ENCODE data around the gene TCERG1L. TPM values are rescaled to one million over a fixed set of nuclear protein-coding genes. Genes with fewer than 3 reads are reported as not detected.

TCERG1L gene
- total RNA-seq, 1 donor from 2014 or later, result 3.5 TPM

GRCh38 chr10:131211965-131212619 lies 99.4 kb downstream of the TCERG1L start:
- H3K4me3 ChIP-seq (ENCODE audit: insufficient read depth, low read depth, low read length), result no peak overlapping the region
- no peak for DNase-seq (ENCODE audit: low read depth)
- peaks cover 2% of the 10 kb centered on the region for H3K9me3 Mint-ChIP-seq (ENCODE audit: unreplicated experiment)
- no peak overlapping the region for H3K27ac ChIP-seq (ENCODE audit: low read depth, low read length)
- no peaks in the 10 kb centered on the region for H3K27me3 ChIP-seq (ENCODE audit: insufficient read depth, low read length)
- no peaks in the 10 kb centered on the region for H3K36me3 ChIP-seq (ENCODE audit: insufficient read depth, low read length)
- TF ChIP-seq CTCF (IDR thresholded peaks at IDR 0.05; ENCODE audit: insufficient read depth, low read depth, low read length) (no peak), EZH2 (IDR thresholded peaks at IDR 0.05; ENCODE audit: insufficient read depth, low read length) (no peak)
- H3K4me2 ChIP-seq (ENCODE audit: low read length), result no peak overlapping the region
- H3K27me3 Mint-ChIP-seq (ENCODE audit: low read depth, unreplicated experiment), result no peaks in the 10 kb centered on the region
- no peaks in the 10 kb centered on the region for H3K4me1 Mint-ChIP-seq (ENCODE audit: low read depth, unreplicated experiment)
- H3K4me1 ChIP-seq (ENCODE audit: insufficient read depth, low read length), result no peaks in the 10 kb centered on the region
- H3K36me3 Mint-ChIP-seq (ENCODE audit: low read depth, unreplicated experiment), result peaks cover 1% of the 10 kb centered on the region
- H3K9me3 ChIP-seq (ENCODE audit: insufficient read depth, low read depth, low read length), result peaks cover 4% of the 10 kb centered on the region
- H4K20me1 ChIP-seq (ENCODE audit: insufficient read depth, low read length), result no peaks in the 10 kb centered on the region
- no peak overlapping the region for H3K27ac Mint-ChIP-seq (ENCODE audit: unreplicated experiment)
- H3K79me2 ChIP-seq (ENCODE audit: insufficient read depth, low read length), result no peaks in the 10 kb centered on the region
- H3K9ac ChIP-seq (ENCODE audit: low read length), result no peak overlapping the region
- no peak overlapping the region for H3K4me3 Mint-ChIP-seq (ENCODE audit: unreplicated experiment)
- H2AFZ ChIP-seq (ENCODE audit: low read depth, low read length), result no peak overlapping the region
- no peak for FAIRE-seq

GRCh38 chr10:131211559-131211958 lies 100.0 kb downstream of the TCERG1L start:
- Histone ChIP-seq H2AFZ (ENCODE audit: low read depth, low read length) (no peak overlapping the region), H3K27me3 (ENCODE audit: insufficient read depth, low read length) (no peaks in the 10 kb centered on the region), H3K4me2 (ENCODE audit: low read length) (no peak overlapping the region), H4K20me1 (ENCODE audit: insufficient read depth, low read length) (no peaks in the 10 kb centered on the region), H3K9me3 (ENCODE audit: insufficient read depth, low read depth, low read length) (no peaks in the 10 kb centered on the region), H3K4me1 (ENCODE audit: insufficient read depth, low read length) (no peaks in the 10 kb centered on the region), H3K36me3 (ENCODE audit: insufficient read depth, low read length) (no peaks in the 10 kb centered on the region), H3K9ac (ENCODE audit: low read length) (no peak overlapping the region), H3K27ac (ENCODE audit: low read depth, low read length) (no peak overlapping the region), H3K79me2 (ENCODE audit: insufficient read depth, low read length) (no peaks in the 10 kb centered on the region), H3K4me3 (ENCODE audit: insufficient read depth, low read depth, low read length) (no peak overlapping the region)
- DNase-seq (ENCODE audit: low read depth) (no peak), FAIRE-seq (no peak)
- peaks cover 2% of the 10 kb centered on the region for H3K9me3 Mint-ChIP-seq (ENCODE audit: unreplicated experiment)
- H3K27me3 Mint-ChIP-seq (ENCODE audit: low read depth, unreplicated experiment), result no peaks in the 10 kb centered on the region
- no peaks in the 10 kb centered on the region for H3K4me1 Mint-ChIP-seq (ENCODE audit: low read depth, unreplicated experiment)
- H3K4me3 Mint-ChIP-seq (ENCODE audit: unreplicated experiment), result no peak overlapping the region
- H3K27ac Mint-ChIP-seq (ENCODE audit: unreplicated experiment), result no peak overlapping the region
- TF ChIP-seq EZH2 (IDR thresholded peaks at IDR 0.05; ENCODE audit: insufficient read depth, low read length), result no peak
- TF ChIP-seq CTCF (IDR thresholded peaks at IDR 0.05; ENCODE audit: insufficient read depth, low read depth, low read length), result no peak
- H3K36me3 Mint-ChIP-seq (ENCODE audit: low read depth, unreplicated experiment), result peaks cover 1% of the 10 kb centered on the region

GRCh38 chr10:131211146-131211545 lies 100.4 kb downstream of the TCERG1L start:
- H3K9me3 ChIP-seq (ENCODE audit: insufficient read depth, low read depth, low read length), result no peaks in the 10 kb centered on the region
- H3K4me1 Mint-ChIP-seq (ENCODE audit: low read depth, unreplicated experiment), result no peaks in the 10 kb centered on the region

More at GRCh38 chr10:131211146-131211545, 100.4 kb downstream of the TCERG1L start:
- TF ChIP-seq EZH2 (IDR thresholded peaks at IDR 0.05; ENCODE audit: insufficient read depth, low read length), result no peak
- no peak for TF ChIP-seq CTCF (IDR thresholded peaks at IDR 0.05; ENCODE audit: insufficient read depth, low read depth, low read length)
- FAIRE-seq (no peak), DNase-seq (ENCODE audit: low read depth) (no peak)
- Histone ChIP-seq H4K20me1 (ENCODE audit: insufficient read depth, low read length) (no peaks in the 10 kb centered on the region), H3K27me3 (ENCODE audit: insufficient read depth, low read length) (no peaks in the 10 kb centered on the region), H3K4me2 (ENCODE audit: low read length) (no peak overlapping the region), H3K36me3 (ENCODE audit: insufficient read depth, low read length) (no peaks in the 10 kb centered on the region), H3K79me2 (ENCODE audit: insufficient read depth, low read length) (no peaks in the 10 kb centered on the region), H3K9ac (ENCODE audit: low read length) (no peak overlapping the region), H3K27ac (ENCODE audit: low read depth, low read length) (no peak overlapping the region), H3K4me1 (ENCODE audit: insufficient read depth, low read length) (no peaks in the 10 kb centered on the region), H2AFZ (ENCODE audit: low read depth, low read length) (no peak overlapping the region), H3K4me3 (ENCODE audit: insufficient read depth, low read depth, low read length) (no peak overlapping the region)
- Mint-ChIP-seq H3K27ac (ENCODE audit: unreplicated experiment) (no peak overlapping the region), H3K27me3 (ENCODE audit: low read depth, unreplicated experiment) (no peaks in the 10 kb centered on the region), H3K9me3 (ENCODE audit: unreplicated experiment) (peaks cover 2% of the 10 kb centered on the region), H3K36me3 (ENCODE audit: low read depth, unreplicated experiment) (peaks cover 1% of the 10 kb centered on the region), H3K4me3 (ENCODE audit: unreplicated experiment) (no peak overlapping the region)
